Liver (tissue), 3 donors: ENCODE measurements around the gene ACYP1.

Experiments
- CTCF ChIP-seq: fragments of 150-350 bp; IDR thresholded peaks from 2 replicates; pipeline ENCODE4 v1.5.1; 2017; ENCODE audit warnings: improper control_type of control experiment, low read depth, low read length; ENCODE audit not compliant: missing input control
- GABPA ChIP-seq, 2 donors: IDR thresholded peaks in 1 of 2; conservative IDR thresholded peaks in 1 of 2; 2 replicates each; pipeline ENCODE4 v1.6.1; 2016; ENCODE audit warnings: antibody characterized with exemption in 2 of 2, mild to moderate bottlenecking in 1 of 2, moderate library complexity in 1 of 2
- JUND ChIP-seq, 2 donors: IDR thresholded peaks; 2 replicates each; pipeline ENCODE4 v1.6.1; 2016; ENCODE audit warnings: antibody characterized with exemption in 2 of 2
- NR2F2 ChIP-seq: IDR thresholded peaks from 2 replicates; pipeline ENCODE4 v1.6.1; 2016; ENCODE audit warnings: antibody characterized with exemption
- RXRA ChIP-seq, 2 donors: IDR thresholded peaks; 2 replicates each; pipeline ENCODE4 v1.6.1; 2017 to 2018; ENCODE audit warnings: antibody characterized with exemption in 2 of 2, mild to moderate bottlenecking in 1 of 2
- donor health status: healthy.
- donor health status: healthy.

GRCh38 chr14:75084513-75084912, 20.7 kb upstream of the ACYP1 start:
- peak; percentile 8 for TF ChIP-seq CTCF
- TF ChIP-seq GABPA (IDR thresholded peaks at IDR 0.05 in 1 of 2, conservative IDR thresholded peaks at IDR 0.05 in 1 of 2), result no peak
- TF ChIP-seq JUND (IDR thresholded peaks at IDR 0.05), result no peak
- no peak for TF ChIP-seq RXRA (IDR thresholded peaks at IDR 0.05)
- no peak for TF ChIP-seq NR2F2
